ENCODE data around the gene WWOX. TPM values are rescaled to one million over a fixed set of nuclear protein-coding genes. Genes with fewer than 3 reads are reported as not detected.

The WWOX gene
- total and polyA plus RNA-seq, 10 donors: 5.9 to 90.3 (median 26.4) TPM

- Histone ChIP-seq H3K4me1 (no peaks in the 10 kb centered on the region), H3K36me3 (no peaks in the 10 kb centered on the region), H3K27me3 (replicated peaks in 1 of 7) (no peaks in the 10 kb centered on the region), H3K9me3 (no peaks in the 10 kb centered on the region), H3K27ac (no peak overlapping the region), H3K4me3 (no peak overlapping the region)
- TF ChIP-seq POLR2AphosphoS5 (IDR thresholded peaks at IDR 0.05) (no peak), POLR2A (IDR thresholded peaks at IDR 0.05) (no peak)
- TF ChIP-seq, protein P1, sequence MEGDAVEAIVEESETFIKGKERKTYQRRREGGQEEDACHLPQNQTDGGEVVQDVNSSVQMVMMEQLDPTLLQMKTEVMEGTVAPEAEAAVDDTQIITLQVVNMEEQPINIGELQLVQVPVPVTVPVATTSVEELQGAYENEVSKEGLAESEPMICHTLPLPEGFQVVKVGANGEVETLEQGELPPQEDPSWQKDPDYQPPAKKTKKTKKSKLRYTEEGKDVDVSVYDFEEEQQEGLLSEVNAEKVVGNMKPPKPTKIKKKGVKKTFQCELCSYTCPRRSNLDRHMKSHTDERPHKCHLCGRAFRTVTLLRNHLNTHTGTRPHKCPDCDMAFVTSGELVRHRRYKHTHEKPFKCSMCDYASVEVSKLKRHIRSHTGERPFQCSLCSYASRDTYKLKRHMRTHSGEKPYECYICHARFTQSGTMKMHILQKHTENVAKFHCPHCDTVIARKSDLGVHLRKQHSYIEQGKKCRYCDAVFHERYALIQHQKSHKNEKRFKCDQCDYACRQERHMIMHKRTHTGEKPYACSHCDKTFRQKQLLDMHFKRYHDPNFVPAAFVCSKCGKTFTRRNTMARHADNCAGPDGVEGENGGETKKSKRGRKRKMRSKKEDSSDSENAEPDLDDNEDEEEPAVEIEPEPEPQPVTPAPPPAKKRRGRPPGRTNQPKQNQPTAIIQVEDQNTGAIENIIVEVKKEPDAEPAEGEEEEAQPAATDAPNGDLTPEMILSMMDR (IDR thresholded peaks at IDR 0.05 in 8 of 11, conservative IDR thresholded peaks at IDR 0.05 in 3 of 11): no peak
- intact Hi-C loops (cut with DNase I; ENCODE audit: low total_unique reads): no loop called here
- no peak for DNase-seq
- 64 to 83% (median 65%) methylated on average over 4 of the region's 4 CpGs for WGBS, 5 donors
Measured at GRCh38 chr16:79210607-79211006, 1111.2 kb downstream of the WWOX start.

DNA sequence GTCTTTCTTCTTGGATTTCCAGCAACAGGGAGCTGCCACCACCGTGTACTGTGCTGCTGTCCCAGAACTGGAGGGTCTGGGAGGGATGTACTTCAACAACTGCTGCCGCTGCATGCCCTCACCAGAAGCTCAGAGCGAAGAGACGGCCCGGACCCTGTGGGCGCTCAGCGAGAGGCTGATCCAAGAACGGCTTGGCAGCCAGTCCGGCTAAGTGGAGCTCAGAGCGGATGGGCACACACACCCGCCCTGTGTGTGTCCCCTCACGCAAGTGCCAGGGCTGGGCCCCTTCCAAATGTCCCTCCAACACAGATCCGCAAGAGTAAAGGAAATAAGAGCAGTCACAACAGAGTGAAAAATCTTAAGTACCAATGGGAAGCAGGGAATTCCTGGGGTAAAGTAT is 1112.1 kb downstream of the WWOX start:
- H3K9me3 ChIP-seq: no peaks in the 10 kb centered on the region
- H3K27me3 ChIP-seq (replicated peaks in 1 of 7): no peaks in the 10 kb centered on the region
- 84 to 98% (median 93%) methylated on average over 11 to 13 of the region's 13 CpGs for WGBS, 5 donors
- intact Hi-C loops (cut with DNase I; ENCODE audit: low total_unique reads): no loop called here
- no peaks in the 10 kb centered on the region for H3K36me3 ChIP-seq
- DNase-seq: no peak
- H3K27ac ChIP-seq: no peak overlapping the region
- TF ChIP-seq, protein P1 (IDR thresholded peaks at IDR 0.05 in 8 of 11, conservative IDR thresholded peaks at IDR 0.05 in 3 of 11): no peak
- TF ChIP-seq POLR2A (IDR thresholded peaks at IDR 0.05) (no peak), POLR2AphosphoS5 (IDR thresholded peaks at IDR 0.05) (no peak)
- no peaks in the 10 kb centered on the region for H3K4me1 ChIP-seq
- no peak overlapping the region for H3K4me3 ChIP-seq

DNA sequence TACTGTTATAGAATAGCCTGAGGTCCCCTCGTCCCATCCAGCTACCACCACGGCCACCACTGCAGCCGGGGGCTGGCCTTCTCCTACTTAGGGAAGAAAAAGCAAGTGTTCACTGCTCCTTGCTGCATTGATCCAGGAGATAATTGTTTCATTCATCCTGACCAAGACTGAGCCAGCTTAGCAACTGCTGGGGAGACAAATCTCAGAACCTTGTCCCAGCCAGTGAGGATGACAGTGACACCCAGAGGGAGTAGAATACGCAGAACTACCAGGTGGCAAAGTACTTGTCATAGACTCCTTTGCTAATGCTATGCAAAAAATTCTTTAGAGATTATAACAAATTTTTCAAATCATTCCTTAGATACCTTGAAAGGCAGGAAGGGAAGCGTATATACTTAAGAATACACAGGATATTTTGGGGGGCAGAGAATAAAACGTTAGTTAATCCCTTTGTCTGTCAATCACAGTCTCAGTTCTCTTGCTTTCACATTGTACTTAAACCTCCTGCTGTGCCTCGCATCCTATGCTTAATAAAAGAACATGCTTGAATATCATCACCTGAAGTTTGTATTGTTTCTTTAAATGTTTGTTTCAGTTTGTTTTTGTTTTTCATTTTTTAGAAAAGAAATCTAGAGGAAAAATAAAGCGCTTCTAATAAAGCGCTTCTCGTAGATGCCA is 1112.8 kb downstream of the WWOX start:
- Histone ChIP-seq H3K4me3 (no peak overlapping the region), H3K9me3 (no peaks in the 10 kb centered on the region), H3K36me3 (no peaks in the 10 kb centered on the region), H3K4me1 (no peaks in the 10 kb centered on the region), H3K27ac (no peak overlapping the region), H3K27me3 (replicated peaks in 1 of 7) (no peaks in the 10 kb centered on the region)
- no peak for DNase-seq
- WGBS, 5 donors: 81 to 91% (median 86%) methylated on average over 9 to 10 of the region's 10 CpGs
- intact Hi-C loops (cut with DNase I; ENCODE audit: low total_unique reads): no loop called here
- TF ChIP-seq, protein P1 (IDR thresholded peaks at IDR 0.05 in 8 of 11, conservative IDR thresholded peaks at IDR 0.05 in 3 of 11): no peak
- TF ChIP-seq POLR2A (IDR thresholded peaks at IDR 0.05) (no peak), POLR2AphosphoS5 (IDR thresholded peaks at IDR 0.05) (no peak)

- H3K4me1 ChIP-seq: no peaks in the 10 kb centered on the region
- WGBS, 5 donors: 62 to 75% (median 65%) methylated on average over 3 of the region's 3 CpGs
- H3K27me3 ChIP-seq (replicated peaks in 1 of 7): no peaks in the 10 kb centered on the region
- no peak overlapping the region for H3K27ac ChIP-seq
- no peak overlapping the region for H3K4me3 ChIP-seq
- H3K36me3 ChIP-seq: no peaks in the 10 kb centered on the region
- TF ChIP-seq, protein P1 (IDR thresholded peaks at IDR 0.05 in 8 of 11, conservative IDR thresholded peaks at IDR 0.05 in 3 of 11): peak in 1 of 11 experiments; percentile 6
- no peak for TF ChIP-seq POLR2AphosphoS5 (IDR thresholded peaks at IDR 0.05)
- intact Hi-C loops (cut with DNase I; ENCODE audit: low total_unique reads): no loop called here
- DNase-seq: no peak
- H3K9me3 ChIP-seq: no peaks in the 10 kb centered on the region
Measured at GRCh38 chr16:79213214-79213613, 1113.8 kb downstream of the WWOX start.
